PC-3 (cell line): Measurements from ENCODE around the gene STAB2. TPM values are rescaled to one million over a fixed set of nuclear protein-coding genes. Genes with fewer than 3 reads are reported as not detected.
A peak's percentile ranks its signal among the peaks of the same experiment; 100 is the strongest.

Experiments used
- ATAC-seq: fragments of 200-7000 bp; cut with Tn5 transposase; 2 replicates; pipeline ENCODE4 v1.9.1; 2020; ENCODE audit warnings: mild to moderate bottlenecking, moderate library complexity
- BruUV-seq: library from RNA; stranded (reverse); fragments of 400-500 nt; replicated peaks from 2 replicates; lab custom pipeline; 2021; lab: Mats Ljungman, UMichigan
- CTCF ChIA-PET: fragments of 300-600 bp; sonication (Branson Sonifier 250); formaldehyde crosslinking; loops from one replicate; lab custom pipeline; 2022; ENCODE audit warnings: antibody characterized with exemption; lab: Charles Lee
- POLR2A ChIA-PET: fragments of 300-600 bp; sonication (Branson Sonifier 250); formaldehyde crosslinking; loops from one replicate; lab custom pipeline; 2022; ENCODE audit warnings: antibody characterized with exemption; ENCODE audit not compliant: unreplicated experiment; lab: Charles Lee
- DNase-seq: peaks from one replicate; pipeline ENCODE4 v3.0.0-alpha.2; 2015
- H2AFZ ChIP-seq: fragments of 300-600 bp; sonication (generic); 2 replicates; pipeline ENCODE4 v1.6.0; 2016; ENCODE audit warnings: antibody characterized with exemption, low read length
- H3F3A ChIP-seq: fragments of 300-600 bp; sonication (generic); one replicate; pipeline ENCODE4 v1.6.0; 2017; ENCODE audit warnings: antibody characterized with exemption, low read length, control low read depth, mild to moderate bottlenecking; ENCODE audit not compliant: unreplicated experiment
- H3K27ac ChIP-seq: fragments of 300-600 bp; sonication (generic); 2 replicates; pipeline ENCODE4 v1.5.1; 2016; ENCODE audit warnings: mild to moderate bottlenecking, low read length
- H3K27me3 ChIP-seq: fragments of 300-600 bp; sonication (generic); 2 replicates; pipeline ENCODE4 v1.6.1; 2016; ENCODE audit warnings: low read length, mixed read lengths
- H3K36me3 ChIP-seq: fragments of 300-600 bp; sonication (generic); 2 replicates; pipeline ENCODE4 v1.6.1; 2016; ENCODE audit warnings: low read depth, mixed run types, low read length, mixed read lengths
- H3K4me1 ChIP-seq: fragments of 300-600 bp; sonication (generic); 2 replicates; pipeline ENCODE4 v1.5.1; 2016; ENCODE audit warnings: low read length; ENCODE audit not compliant: insufficient read depth
- H3K4me2 ChIP-seq: fragments of 300-600 bp; sonication (generic); 2 replicates; pipeline ENCODE4 v1.6.0; 2016; ENCODE audit warnings: low read length
- H3K4me3 ChIP-seq: fragments of 300-600 bp; sonication (generic); 2 replicates; pipeline ENCODE4 v1.5.1; 2016; ENCODE audit warnings: mild to moderate bottlenecking, low read length, mixed read lengths
- H3K79me2 ChIP-seq: fragments of 300-600 bp; sonication (generic); 2 replicates; pipeline ENCODE4 v1.6.1; 2017; ENCODE audit warnings: low read length, mixed read lengths
- H3K9ac ChIP-seq: fragments of 300-600 bp; sonication (generic); 2 replicates; pipeline ENCODE4 v1.6.0; 2016; ENCODE audit warnings: mild to moderate bottlenecking, low read length
- H3K9me2 ChIP-seq: fragments of 300-600 bp; sonication (generic); replicated peaks from 2 replicates; pipeline ENCODE4 v1.6.1; 2016; ENCODE audit warnings: mixed run types, low read length, mixed read lengths
- H3K9me3 ChIP-seq: fragments of 300-600 bp; sonication (generic); 2 replicates; pipeline ENCODE4 v1.6.1; 2016; ENCODE audit warnings: low read length, mixed read lengths
- H4K20me1 ChIP-seq: fragments of 300-600 bp; sonication (generic); 2 replicates; pipeline ENCODE4 v1.6.1; 2016; ENCODE audit warnings: low read length, mixed read lengths
- EZH2 ChIP-seq: fragments of 300-600 bp; sonication (generic); IDR thresholded peaks from one replicate; pipeline ENCODE4 v1.6.1; 2017; ENCODE audit warnings: antibody characterized with exemption, mild to moderate bottlenecking, low read length; ENCODE audit not compliant: unreplicated experiment
- EZH2phosphoT487 ChIP-seq: fragments of 300-600 bp; sonication (generic); IDR thresholded peaks from 2 replicates; pipeline ENCODE4 v1.6.1; 2018; ENCODE audit warnings: mild to moderate bottlenecking, antibody characterized with exemption, low read length, borderline replicate concordance
- intact Hi-C: fragments of 100-400 bp; cut with micrococcal nuclease; formaldehyde crosslinking; loops from 2 replicates; pipeline ENCODE4 v1.9.0; 2023
- total RNA-seq: library from RNA; depleted of rRNA; stranded (reverse); fragments of >200 nt; gene quantifications from 2 replicates; pipeline ENCODE4 v1.2.3, GENCODE V29; 2014
- TF ChIP-seq, protein P1 (sequence below): fragments of 300-600 bp; sonication (generic); conservative IDR thresholded peaks from 2 replicates; pipeline ENCODE4 v1.5.1; 2017; ENCODE audit warnings: antibody characterized with exemption, low read depth, mild to moderate bottlenecking, low read length

STAB2 gene
- total RNA-seq, 1 experiment from 2014 or later: not detected

DNA sequence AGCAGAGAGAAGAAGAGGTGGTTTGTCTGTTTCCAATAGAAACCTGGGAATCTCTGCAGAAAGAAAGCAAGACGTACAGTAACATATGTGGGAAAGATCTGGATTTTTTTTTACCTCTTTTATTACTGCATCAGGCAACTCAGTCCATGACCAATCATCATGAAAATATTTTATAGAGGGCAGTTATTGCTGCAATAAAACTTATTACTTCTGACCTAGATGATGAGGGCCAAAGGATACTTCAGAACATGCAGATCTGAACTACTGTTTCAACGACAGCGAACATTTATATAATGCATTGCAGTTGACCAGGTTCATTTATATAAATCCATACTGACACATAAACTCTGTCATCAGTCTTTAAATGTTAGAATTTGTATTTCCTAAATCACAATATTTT, 67.7 kb downstream of the STAB2 start:
- TF ChIP-seq, protein P1, sequence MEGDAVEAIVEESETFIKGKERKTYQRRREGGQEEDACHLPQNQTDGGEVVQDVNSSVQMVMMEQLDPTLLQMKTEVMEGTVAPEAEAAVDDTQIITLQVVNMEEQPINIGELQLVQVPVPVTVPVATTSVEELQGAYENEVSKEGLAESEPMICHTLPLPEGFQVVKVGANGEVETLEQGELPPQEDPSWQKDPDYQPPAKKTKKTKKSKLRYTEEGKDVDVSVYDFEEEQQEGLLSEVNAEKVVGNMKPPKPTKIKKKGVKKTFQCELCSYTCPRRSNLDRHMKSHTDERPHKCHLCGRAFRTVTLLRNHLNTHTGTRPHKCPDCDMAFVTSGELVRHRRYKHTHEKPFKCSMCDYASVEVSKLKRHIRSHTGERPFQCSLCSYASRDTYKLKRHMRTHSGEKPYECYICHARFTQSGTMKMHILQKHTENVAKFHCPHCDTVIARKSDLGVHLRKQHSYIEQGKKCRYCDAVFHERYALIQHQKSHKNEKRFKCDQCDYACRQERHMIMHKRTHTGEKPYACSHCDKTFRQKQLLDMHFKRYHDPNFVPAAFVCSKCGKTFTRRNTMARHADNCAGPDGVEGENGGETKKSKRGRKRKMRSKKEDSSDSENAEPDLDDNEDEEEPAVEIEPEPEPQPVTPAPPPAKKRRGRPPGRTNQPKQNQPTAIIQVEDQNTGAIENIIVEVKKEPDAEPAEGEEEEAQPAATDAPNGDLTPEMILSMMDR: no peak
- TF ChIP-seq EZH2 (no peak), EZH2phosphoT487 (no peak)
- Histone ChIP-seq H3K9me2 (no peaks in the 10 kb centered on the region), H3K4me2 (no peak overlapping the region), H3F3A (no peaks in the 10 kb centered on the region), H3K27ac (no peak overlapping the region), H3K79me2 (no peaks in the 10 kb centered on the region), H3K27me3 (peaks cover 39% of the 10 kb centered on the region), H3K36me3 (no peaks in the 10 kb centered on the region), H4K20me1 (no peaks in the 10 kb centered on the region), H3K4me3 (no peak overlapping the region), H3K4me1 (0 out of 2 replicates have a peak, but pooled peaks cover 6% of the 10 kb centered on the region), H3K9me3 (no peaks in the 10 kb centered on the region), H3K9ac (no peak overlapping the region), H2AFZ (no peak overlapping the region)
- no TSS peak for BruUV-seq
- ChIA-PET CTCF (no interaction called here), POLR2A (no interaction called here)
- ATAC-seq: peak; percentile 42; the same call in 1 of the 2 replicates
- peak; percentile 25 for DNase-seq
- intact Hi-C loops: no loop called here

DNA sequence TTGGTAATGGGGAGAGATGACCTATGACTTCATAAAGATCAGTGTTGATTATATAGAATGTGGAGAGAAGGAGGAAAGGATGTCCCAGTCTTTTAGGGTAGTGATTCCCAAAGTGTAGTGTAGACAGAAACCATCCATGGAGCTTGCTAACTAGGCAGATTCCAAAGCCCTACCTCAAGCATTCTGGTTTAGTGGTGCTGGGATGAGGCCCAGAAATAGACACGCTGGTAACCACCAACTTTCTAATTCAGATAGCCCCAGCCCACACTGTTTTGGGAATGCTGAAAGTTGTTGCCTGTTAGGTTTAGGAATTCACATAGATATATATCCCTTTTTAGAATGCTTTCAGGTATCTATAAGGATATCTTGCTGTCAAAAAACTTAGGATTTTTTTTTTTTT, 69.2 kb downstream of the STAB2 start:
- Histone ChIP-seq H3K9ac (no peak overlapping the region), H3K36me3 (no peaks in the 10 kb centered on the region), H3K9me2 (no peaks in the 10 kb centered on the region), H3K4me3 (no peak overlapping the region), H3K4me1 (0 out of 2 replicates have a peak, but pooled peaks cover 6% of the 10 kb centered on the region), H4K20me1 (no peaks in the 10 kb centered on the region), H3F3A (no peaks in the 10 kb centered on the region), H3K79me2 (no peaks in the 10 kb centered on the region), H3K27me3 (peaks cover 54% of the 10 kb centered on the region), H3K27ac (no peak overlapping the region), H3K9me3 (no peaks in the 10 kb centered on the region), H2AFZ (no peak overlapping the region), H3K4me2 (no peak overlapping the region)
- intact Hi-C loops: no loop called here
- TF ChIP-seq EZH2: no peak
- TF ChIP-seq, protein P1: no peak
- no peak for TF ChIP-seq EZH2phosphoT487
- DNase-seq (no peak), ATAC-seq (no peak)
- ChIA-PET POLR2A (no interaction called here), CTCF (no interaction called here)
- BruUV-seq: no TSS peak

DNA sequence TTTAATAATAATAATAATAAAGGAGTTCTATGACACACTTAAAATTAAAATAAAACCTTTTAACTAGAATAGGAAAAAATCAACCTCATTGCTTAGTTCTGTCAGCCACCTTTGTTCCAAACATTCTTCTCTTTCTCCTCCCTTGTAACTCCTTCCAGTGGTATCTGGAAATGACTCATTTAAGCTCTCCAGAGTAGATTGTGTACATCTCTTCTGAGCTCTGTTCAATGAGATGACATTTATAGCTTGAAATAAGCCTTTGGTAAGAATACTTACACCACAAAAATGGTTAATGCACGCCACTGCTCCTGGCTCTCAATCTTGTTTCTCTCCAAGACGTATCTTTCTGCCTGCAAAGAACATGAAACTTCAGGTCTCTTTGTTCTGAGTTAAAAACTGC, 70.3 kb downstream of the STAB2 start:
- BruUV-seq: no TSS peak
- ATAC-seq: peak; percentile 68

More for the DNA sequence above, 70.3 kb downstream of the STAB2 start:
- H3F3A ChIP-seq: no peaks in the 10 kb centered on the region
- H3K9ac ChIP-seq: no peak overlapping the region
- POLR2A ChIA-PET: no interaction called here
- no peak overlapping the region for H3K4me3 ChIP-seq
- H3K27me3 ChIP-seq: peaks cover 57% of the 10 kb centered on the region
- 0 out of 2 replicates have a peak, but pooled peaks cover 6% of the 10 kb centered on the region for H3K4me1 ChIP-seq
- no peaks in the 10 kb centered on the region for H3K36me3 ChIP-seq
- no peak overlapping the region for H2AFZ ChIP-seq
- no peak for TF ChIP-seq EZH2
- TF ChIP-seq, protein P1: no peak
- no peak for TF ChIP-seq EZH2phosphoT487
- CTCF ChIA-PET: no interaction called here
- H3K27ac ChIP-seq: no peak overlapping the region
- H3K79me2 ChIP-seq: no peaks in the 10 kb centered on the region
- H4K20me1 ChIP-seq: no peaks in the 10 kb centered on the region
- intact Hi-C loops: no loop called here
- no peaks in the 10 kb centered on the region for H3K9me3 ChIP-seq
- peak; percentile 49 for DNase-seq
- H3K9me2 ChIP-seq: no peaks in the 10 kb centered on the region
- no peak overlapping the region for H3K4me2 ChIP-seq
